GM12891 (cell line): ENCODE results near the gene TGM4.

Source experiments
- PAX5 ChIP-seq: IDR thresholded peaks from 2 replicates; pipeline ENCODE4 v1.6.1; 2011; ENCODE audit warnings: low read length, moderate library complexity, mild to moderate bottlenecking; ENCODE audit not compliant: insufficient read depth, severe bottlenecking
- POLR2A ChIP-seq: IDR thresholded peaks from 2 replicates; pipeline ENCODE4 v1.6.1; 2011; ENCODE audit warnings: low read depth, low read length, control low read depth
- POLR2AphosphoS5 ChIP-seq: IDR thresholded peaks from 2 replicates; pipeline ENCODE4 v1.6.1; 2011; ENCODE audit warnings: low read depth, low read length, control low read depth

- no peak for TF ChIP-seq POLR2A
- no peak for TF ChIP-seq POLR2AphosphoS5
- no peak for TF ChIP-seq PAX5
These were observed 12.7 kb downstream of the TGM4 start for GRCh38 chr3:44887101-44887500.
